ENCODE data around the gene TBC1D19.

Gene TBC1D19

DNA sequence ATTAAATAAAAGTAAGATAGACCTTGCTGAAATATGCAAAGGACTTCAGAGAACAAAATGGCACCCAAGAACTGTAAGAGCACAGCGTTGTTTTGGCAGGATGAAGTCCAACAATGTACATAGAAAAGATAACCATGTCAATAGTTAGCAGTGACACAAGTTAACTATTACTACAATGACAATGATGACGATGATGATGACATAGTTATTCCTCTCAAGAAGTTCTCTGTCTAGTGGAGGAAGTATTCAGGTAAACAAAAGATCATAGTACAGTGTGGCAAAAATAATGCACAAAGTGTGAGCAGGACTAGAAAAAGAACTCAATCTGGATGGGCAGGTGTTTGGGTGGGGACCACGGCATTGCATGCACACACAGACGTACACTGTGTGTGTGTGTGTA is 201.4 kb downstream of the TBC1D19 start:
- Mint-ChIP-seq H3K27ac (no peak overlapping the region), H3K9me3 (ENCODE audit: low read depth) (peaks cover 7% of the 10 kb centered on the region)

DNA sequence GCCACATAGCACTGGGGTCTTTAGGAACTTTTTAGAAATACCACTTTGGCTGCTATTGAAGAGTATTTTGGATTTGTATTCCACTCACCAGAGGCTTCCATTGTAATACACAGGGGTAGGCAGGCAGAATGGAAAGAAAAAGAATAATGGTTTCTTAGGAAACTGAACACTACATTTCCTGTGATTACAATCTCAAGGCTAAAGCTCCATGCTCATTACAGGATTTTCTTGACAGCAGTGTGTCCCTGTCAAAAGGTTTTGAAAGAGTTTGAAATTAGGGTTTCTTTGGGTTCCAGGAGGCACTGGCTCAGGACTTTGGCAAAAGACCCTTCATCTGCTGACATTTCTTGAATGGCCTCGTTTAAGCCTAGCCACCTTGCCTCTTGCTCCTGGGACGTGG is 201.9 kb downstream of the TBC1D19 start:
- Mint-ChIP-seq H3K27ac (no peak overlapping the region), H3K9me3 (ENCODE audit: low read depth) (peaks cover 7% of the 10 kb centered on the region), H3K36me3 (peaks cover 8% of the 10 kb centered on the region), H3K4me1 (ENCODE audit: low read depth) (peaks cover 15% of the 10 kb centered on the region), H3K27me3 (no peaks in the 10 kb centered on the region), H3K4me3 (no peak overlapping the region)

More for the DNA sequence above, 201.4 kb downstream of the TBC1D19 start:
- peaks cover 8% of the 10 kb centered on the region for H3K36me3 Mint-ChIP-seq
- H3K4me3 Mint-ChIP-seq, result no peak overlapping the region
- H3K27me3 Mint-ChIP-seq, result no peaks in the 10 kb centered on the region
- peaks cover 15% of the 10 kb centered on the region for H3K4me1 Mint-ChIP-seq (ENCODE audit: low read depth)

DNA sequence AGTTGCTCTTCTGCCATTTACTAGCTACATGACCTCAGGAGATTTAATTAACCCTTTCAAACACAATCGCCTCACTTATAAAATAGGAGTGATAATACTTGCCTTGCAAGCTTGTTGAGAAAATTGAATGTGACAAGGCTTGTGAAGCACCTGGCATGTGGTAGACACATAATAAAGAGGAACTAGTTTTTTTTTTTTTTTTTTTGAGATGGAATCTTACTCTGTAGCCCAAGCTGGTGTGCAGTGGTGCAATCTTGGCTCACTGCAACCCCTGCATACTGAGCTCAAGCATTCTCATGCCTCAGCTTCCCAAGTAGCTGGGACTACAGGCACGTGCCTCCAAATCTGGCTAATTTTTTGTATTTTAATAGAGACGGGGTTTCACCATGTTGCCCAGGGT is 203.0 kb downstream of the TBC1D19 start:
- H3K4me3 Mint-ChIP-seq, result no peak overlapping the region
- H3K36me3 Mint-ChIP-seq, result peaks cover 8% of the 10 kb centered on the region
- no peaks in the 10 kb centered on the region for H3K27me3 Mint-ChIP-seq
- H3K27ac Mint-ChIP-seq, result no peak overlapping the region
- H3K4me1 Mint-ChIP-seq (ENCODE audit: low read depth), result peaks cover 12% of the 10 kb centered on the region
- peaks cover 7% of the 10 kb centered on the region for H3K9me3 Mint-ChIP-seq (ENCODE audit: low read depth)

DNA sequence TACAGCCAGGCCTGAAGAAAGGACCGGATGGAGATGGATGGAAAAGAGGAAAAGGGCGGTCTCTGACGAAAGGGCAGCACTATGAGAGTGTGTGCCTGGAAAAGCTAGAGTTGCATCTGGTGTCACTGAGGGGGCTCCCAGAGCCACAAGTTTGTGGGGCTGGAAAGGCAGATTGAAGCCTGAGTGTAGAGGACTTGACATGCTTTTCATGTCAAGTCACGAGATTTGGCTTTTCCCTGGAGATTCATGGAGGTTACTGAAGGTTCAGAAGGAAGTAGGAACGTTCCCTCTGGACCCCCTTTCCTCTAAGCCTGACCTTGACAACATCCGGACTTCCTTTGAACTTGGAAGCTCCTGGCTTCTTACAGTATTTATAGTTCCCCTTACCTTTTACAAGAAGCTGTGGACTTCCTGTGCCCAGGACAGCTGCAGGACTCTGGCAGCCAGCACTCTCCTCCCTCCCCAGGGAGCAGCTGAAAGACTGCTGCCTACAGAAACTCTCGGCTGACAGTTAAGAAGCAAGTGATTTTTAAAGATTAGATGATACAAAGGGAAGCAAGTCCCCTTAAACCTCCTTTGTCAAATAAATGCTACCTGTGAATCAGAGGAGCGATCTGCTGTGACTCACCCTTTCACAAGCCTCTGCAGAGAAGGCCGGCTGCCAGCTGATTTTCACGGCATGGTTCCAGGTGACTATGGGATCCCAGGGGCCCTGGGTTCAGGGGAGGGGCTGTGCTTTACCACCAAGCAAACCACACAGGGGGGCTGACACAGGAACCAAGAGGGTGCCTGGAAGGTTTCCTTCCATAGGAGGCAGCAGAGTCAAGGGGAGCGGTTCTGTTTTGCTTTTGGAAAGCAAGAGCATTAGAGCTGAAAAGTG is 203.8 kb downstream of the TBC1D19 start:
- Mint-ChIP-seq H3K9me3 (ENCODE audit: low read depth) (peaks cover 7% of the 10 kb centered on the region), H3K4me3 (no peak overlapping the region), H3K4me1 (ENCODE audit: low read depth) (peaks cover 12% of the 10 kb centered on the region), H3K27me3 (no peaks in the 10 kb centered on the region), H3K36me3 (peaks cover 10% of the 10 kb centered on the region), H3K27ac (no peak overlapping the region)

DNA sequence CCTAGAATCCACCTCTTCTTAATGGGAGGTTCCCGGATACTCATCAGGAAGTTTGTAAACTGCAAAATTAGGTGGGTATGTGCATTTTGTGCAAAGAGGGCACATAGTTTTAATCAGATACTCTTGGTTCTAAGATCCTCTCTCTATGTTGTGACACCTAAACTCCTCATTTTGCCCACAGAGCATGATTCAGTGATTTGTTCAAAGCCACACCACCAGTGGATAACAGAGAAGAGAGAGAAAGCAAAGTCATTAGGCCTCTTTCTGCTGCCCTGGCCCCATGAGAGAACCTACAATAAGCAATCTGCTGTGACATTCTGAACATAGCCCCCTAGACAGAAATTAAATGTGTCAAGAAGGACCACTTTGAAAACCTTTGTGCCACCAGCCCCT is 204.5 kb downstream of the TBC1D19 start:
- no peak overlapping the region for H3K27ac Mint-ChIP-seq
- no peaks in the 10 kb centered on the region for H3K27me3 Mint-ChIP-seq
- peaks cover 7% of the 10 kb centered on the region for H3K9me3 Mint-ChIP-seq (ENCODE audit: low read depth)
- H3K4me1 Mint-ChIP-seq (ENCODE audit: low read depth), result peaks cover 12% of the 10 kb centered on the region
- no peak overlapping the region for H3K4me3 Mint-ChIP-seq
- H3K36me3 Mint-ChIP-seq, result peaks cover 8% of the 10 kb centered on the region

DNA sequence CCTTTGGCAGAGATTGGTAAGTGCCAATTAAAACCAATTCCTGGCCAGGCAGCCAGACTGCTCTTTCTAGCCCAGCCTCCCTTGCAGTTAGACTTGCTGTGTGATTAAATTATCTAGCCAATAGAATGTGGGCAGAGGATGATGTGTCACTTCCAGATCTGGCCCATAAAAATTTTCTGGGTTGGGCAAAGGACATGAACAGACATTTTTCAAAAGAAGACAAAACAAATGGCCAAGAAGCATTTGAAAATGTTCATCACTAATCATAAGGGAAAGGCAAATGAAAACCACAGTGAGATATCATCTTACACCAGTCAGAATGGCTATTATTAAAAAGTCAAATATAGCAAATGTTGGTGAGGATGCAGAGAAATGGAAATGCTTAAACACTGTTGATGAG is 205.3 kb downstream of the TBC1D19 start:
- Mint-ChIP-seq H3K36me3 (peaks cover 11% of the 10 kb centered on the region), H3K27me3 (peaks cover 2% of the 10 kb centered on the region), H3K27ac (peak overlapping the region; percentile 38), H3K4me1 (ENCODE audit: low read depth) (peaks cover 12% of the 10 kb centered on the region), H3K9me3 (ENCODE audit: low read depth) (peaks cover 7% of the 10 kb centered on the region), H3K4me3 (no peak overlapping the region)

DNA sequence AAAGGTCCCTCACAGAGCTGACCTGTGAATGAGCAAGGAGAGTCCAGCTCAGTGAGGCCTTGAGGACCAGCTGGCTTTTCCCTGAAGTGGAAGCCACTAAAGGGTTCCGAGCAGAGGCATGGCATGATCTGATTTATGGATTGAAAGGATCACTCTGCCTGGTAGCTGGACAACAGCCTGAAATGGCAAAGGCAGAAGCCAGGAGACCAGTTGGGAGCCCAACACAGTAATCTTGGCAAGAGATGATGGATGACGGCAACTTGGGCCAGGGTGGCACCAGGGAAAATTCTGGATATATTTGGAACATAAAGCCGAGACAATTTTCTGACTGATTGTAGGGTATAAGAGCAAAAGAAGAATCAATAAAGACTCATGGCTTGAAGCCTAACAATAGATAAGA is 207.5 kb downstream of the TBC1D19 start:
- Mint-ChIP-seq H3K4me1 (ENCODE audit: low read depth) (peaks cover 12% of the 10 kb centered on the region), H3K9me3 (ENCODE audit: low read depth) (peaks cover 7% of the 10 kb centered on the region), H3K4me3 (no peak overlapping the region), H3K27me3 (peaks cover 2% of the 10 kb centered on the region), H3K36me3 (peaks cover 14% of the 10 kb centered on the region), H3K27ac (no peak overlapping the region)

DNA sequence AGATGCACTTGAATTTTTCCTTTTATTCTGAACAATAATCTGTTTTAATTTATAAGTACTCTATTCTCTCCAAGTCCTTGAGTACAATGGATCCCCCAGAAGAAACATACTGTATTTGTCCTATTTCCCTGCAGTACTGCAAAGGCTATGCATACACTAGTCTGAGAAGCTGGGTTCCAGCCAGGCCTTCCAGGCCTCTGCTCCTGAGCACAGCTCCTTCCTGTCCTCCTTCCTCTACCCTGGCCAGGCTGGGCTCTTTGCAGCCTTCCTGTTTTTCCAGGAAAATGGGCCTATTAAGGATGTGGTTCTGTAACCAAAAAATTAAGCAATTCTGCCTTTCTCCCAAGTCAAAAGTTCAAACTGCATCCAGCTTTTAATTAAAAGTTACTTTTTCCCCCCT is 208.8 kb downstream of the TBC1D19 start:
- Mint-ChIP-seq H3K4me1 (ENCODE audit: low read depth) (peaks cover 9% of the 10 kb centered on the region), H3K27ac (no peak overlapping the region), H3K9me3 (ENCODE audit: low read depth) (peaks cover 12% of the 10 kb centered on the region), H3K36me3 (peaks cover 14% of the 10 kb centered on the region), H3K27me3 (peaks cover 2% of the 10 kb centered on the region), H3K4me3 (no peak overlapping the region)

DNA sequence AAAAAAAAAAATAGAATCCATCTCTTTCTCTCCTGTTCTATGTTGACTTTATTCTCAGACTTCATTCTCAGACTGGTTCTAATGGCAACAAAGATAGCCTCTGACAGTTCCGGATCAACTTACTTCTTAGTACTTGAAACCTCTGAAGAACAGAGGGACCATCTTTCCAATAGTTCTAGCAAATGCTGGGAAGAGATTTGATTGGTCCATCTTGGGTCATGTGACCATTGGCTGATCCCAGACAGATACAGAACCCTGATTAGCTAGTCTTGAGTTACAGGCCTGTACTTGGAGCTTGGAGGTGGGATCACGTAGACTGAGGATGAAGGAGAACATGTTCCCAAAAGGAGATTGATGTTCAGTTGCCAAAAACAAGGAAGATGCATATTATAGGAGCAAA is 209.9 kb downstream of the TBC1D19 start:
- peaks cover 2% of the 10 kb centered on the region for H3K27me3 Mint-ChIP-seq
- H3K4me3 Mint-ChIP-seq, result no peak overlapping the region
- no peaks in the 10 kb centered on the region for H3K4me1 Mint-ChIP-seq (ENCODE audit: low read depth)
- peaks cover 22% of the 10 kb centered on the region for H3K9me3 Mint-ChIP-seq (ENCODE audit: low read depth)
- H3K36me3 Mint-ChIP-seq, result peaks cover 23% of the 10 kb centered on the region
- H3K27ac Mint-ChIP-seq, result no peak overlapping the region

DNA sequence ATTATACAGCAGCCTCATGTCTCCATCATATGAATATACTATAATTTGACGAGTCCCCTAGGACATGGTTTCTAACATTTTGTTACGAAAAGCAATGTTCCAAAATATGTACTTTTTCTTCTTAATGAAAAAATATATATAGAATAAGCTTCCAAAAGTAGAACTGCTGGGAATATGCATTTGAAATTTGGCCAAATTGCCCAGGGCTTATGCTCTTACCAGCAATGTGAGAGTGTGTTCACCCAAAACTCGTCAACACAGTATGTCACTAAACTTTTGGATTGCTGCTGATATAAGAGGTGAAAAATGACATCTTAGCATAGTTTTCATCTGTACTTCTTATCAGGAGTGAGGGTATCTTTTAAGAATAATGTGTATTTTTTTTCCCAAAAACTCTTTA is 212.2 kb downstream of the TBC1D19 start:
- H3K27me3 Mint-ChIP-seq, result peaks cover 2% of the 10 kb centered on the region
- H3K9me3 Mint-ChIP-seq (ENCODE audit: low read depth), result peaks cover 15% of the 10 kb centered on the region
- no peak overlapping the region for H3K4me3 Mint-ChIP-seq
- H3K4me1 Mint-ChIP-seq (ENCODE audit: low read depth), result no peaks in the 10 kb centered on the region
- no peak overlapping the region for H3K27ac Mint-ChIP-seq
- peaks cover 20% of the 10 kb centered on the region for H3K36me3 Mint-ChIP-seq

DNA sequence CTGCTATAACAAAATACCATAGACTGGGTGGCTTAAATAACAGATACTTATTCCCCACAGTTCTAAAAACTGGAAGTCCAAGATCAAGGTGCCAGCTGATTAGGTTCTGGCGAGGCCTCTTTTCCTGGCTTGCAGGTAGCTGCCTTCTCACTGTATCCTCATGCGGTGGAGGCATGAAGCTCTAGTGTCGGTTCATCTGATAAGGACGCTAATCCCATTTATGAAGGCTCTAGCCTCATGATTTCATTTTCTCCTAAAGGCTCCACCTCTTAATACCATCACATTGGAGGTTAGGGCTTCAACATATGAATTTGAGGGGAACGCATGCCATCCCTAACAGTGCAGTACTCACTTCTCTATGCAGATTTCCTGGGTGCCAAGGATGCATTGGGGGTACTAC is 218.9 kb downstream of the TBC1D19 start:
- peaks cover 10% of the 10 kb centered on the region for H3K36me3 Mint-ChIP-seq
- no peak overlapping the region for H3K4me3 Mint-ChIP-seq
- H3K4me1 Mint-ChIP-seq (ENCODE audit: low read depth), result no peaks in the 10 kb centered on the region
- H3K9me3 Mint-ChIP-seq (ENCODE audit: low read depth), result peaks cover 9% of the 10 kb centered on the region
- H3K27me3 Mint-ChIP-seq, result no peaks in the 10 kb centered on the region
- H3K27ac Mint-ChIP-seq, result no peak overlapping the region

DNA sequence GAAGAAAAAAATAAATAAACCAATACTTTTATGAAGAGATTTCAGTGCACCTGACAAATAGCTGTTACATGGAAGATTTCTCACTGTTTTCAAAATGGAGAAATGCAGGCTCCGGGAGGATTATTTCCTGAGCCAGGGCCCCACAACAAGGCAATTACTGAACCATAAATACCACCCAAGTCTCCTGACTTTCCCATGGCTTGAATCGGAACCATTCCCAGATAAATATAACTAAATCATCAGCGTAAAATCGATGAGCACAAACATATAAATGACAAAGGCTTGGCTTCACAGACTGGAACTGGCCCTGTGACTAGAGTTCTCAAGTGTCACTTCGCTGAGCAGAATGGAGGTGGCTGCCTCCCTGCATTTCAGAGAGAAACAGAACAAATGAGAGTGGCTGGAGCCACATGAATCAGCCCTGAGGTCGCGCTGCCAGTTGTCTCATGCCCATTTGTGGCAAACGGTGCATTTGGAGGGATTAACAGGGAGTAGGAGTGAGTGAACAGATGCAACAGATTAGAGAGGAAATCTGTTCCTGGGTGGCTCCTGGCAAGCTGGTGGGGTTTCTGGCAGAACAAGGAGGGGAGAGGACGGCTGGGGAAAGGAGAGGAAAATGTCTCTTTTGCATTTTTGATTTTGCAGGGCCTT is 219.5 kb downstream of the TBC1D19 start:
- Mint-ChIP-seq H3K4me1 (ENCODE audit: low read depth) (no peaks in the 10 kb centered on the region), H3K27me3 (no peaks in the 10 kb centered on the region), H3K36me3 (peaks cover 5% of the 10 kb centered on the region), H3K9me3 (ENCODE audit: low read depth) (peaks cover 3% of the 10 kb centered on the region), H3K27ac (no peak overlapping the region), H3K4me3 (no peak overlapping the region)

DNA sequence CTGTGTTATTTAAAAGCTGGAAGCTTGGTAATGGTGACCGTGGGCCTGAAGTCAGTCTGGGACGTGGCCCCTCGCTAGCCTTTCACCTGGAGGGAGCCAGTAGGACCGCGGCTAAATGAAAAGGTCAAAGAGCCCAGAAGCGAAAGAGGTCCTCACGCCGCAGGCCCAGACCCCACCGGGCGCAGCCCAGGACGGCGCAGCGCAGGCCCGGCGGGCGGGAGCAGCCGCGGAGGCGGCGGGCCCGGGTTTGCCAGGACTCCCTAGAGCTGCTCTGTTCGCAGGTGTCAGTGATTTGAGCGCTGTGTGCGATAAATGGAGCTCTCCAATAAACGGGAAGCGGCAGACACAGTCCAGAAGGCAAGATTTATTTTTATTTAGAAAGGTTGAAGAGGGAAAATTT is 220.6 kb downstream of the TBC1D19 start:
- peaks cover 2% of the 10 kb centered on the region for H3K36me3 Mint-ChIP-seq
- H3K27me3 Mint-ChIP-seq, result no peaks in the 10 kb centered on the region
- no peak overlapping the region for H3K4me3 Mint-ChIP-seq
- no peaks in the 10 kb centered on the region for H3K4me1 Mint-ChIP-seq (ENCODE audit: low read depth)
- no peak overlapping the region for H3K27ac Mint-ChIP-seq
- no peaks in the 10 kb centered on the region for H3K9me3 Mint-ChIP-seq (ENCODE audit: low read depth)

DNA sequence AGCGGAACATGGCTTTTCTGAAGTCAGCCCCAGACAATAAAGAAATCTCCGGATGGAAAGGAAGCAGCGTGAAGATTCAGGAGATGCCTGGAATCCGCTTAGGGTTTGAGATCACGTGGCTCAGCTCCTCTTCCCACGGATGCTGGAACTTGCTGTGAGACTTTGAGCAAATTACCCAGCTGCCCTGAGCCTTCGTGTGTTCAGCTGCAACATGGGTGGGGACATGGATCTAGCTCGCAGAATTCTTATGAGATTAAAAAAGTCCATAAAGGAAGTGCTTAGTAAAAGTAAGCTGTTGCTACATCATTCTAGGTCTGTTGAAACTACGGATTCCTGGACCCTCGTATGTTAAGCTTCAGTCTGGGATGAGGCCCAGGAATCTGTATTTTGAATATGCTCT is 221.0 kb downstream of the TBC1D19 start:
- Mint-ChIP-seq H3K4me1 (ENCODE audit: low read depth) (no peaks in the 10 kb centered on the region), H3K36me3 (no peaks in the 10 kb centered on the region), H3K4me3 (no peak overlapping the region), H3K9me3 (ENCODE audit: low read depth) (no peaks in the 10 kb centered on the region), H3K27ac (no peak overlapping the region), H3K27me3 (no peaks in the 10 kb centered on the region)
